GM18868 (cell line): ENCODE measurements around the gene CLEC18A.
"Not testable (repeated sequence)": the region's sequence is repeated elsewhere in the genome, so short reads cannot be mapped to it uniquely, and the experiment has no call there.

Experiments used
- ATAC-seq: cut with Tn5 transposase; IDR thresholded peaks from one replicate; pipeline ENCODE4 v1.9.1; 2021; ENCODE audit warnings: mild to moderate bottlenecking, moderate library complexity; ENCODE audit not compliant: unreplicated experiment

The CLEC18A gene

DNA sequence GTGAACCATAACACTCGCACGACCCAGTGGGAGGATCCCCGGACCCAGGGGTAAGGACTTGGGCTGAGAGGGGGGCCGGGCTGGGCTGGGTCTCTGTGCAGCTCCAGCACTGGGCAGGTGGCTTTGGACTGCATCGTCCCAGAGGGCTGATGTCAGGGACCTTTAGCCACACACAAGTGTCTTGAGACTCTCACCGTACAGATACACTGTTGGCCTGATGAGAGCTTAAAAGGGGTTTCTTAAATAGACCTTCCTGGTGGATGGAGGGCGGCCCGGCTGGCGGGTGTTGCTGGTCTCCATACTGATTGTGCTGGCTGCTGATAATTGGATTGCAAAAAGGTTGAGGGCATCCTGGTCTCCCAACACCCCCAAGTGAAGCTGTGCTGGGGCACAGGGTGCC lies 21.7 kb upstream of the CLEC18A start:
- ATAC-seq, result no peak

- no peak for ATAC-seq
Measured at GRCh38 chr16:69930117-69930776, 20.9 kb upstream of the CLEC18A start.

- no peak for ATAC-seq
Measured at GRCh38 chr16:69931631-69932030, 19.5 kb upstream of the CLEC18A start.

DNA sequence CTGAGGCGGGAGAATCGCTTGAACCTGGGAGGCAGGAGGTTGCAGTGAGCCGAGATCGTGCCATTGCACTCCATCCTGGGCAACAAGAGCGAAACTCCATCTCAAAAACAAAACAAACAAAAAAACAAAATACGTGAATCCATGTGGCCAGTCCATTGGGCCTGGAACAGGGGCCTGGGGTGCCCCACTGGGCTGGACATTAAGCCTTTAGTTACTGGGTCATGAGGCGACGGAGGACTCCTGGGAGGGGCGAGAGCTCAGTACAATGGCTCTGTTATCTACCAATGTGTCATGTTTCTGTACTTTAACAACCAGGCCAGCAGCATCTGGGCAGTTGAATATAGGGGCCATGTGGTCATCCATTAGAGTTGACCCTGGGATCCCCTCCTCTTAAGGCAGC lies 18.9 kb upstream of the CLEC18A start:
- ATAC-seq, result no peak

GRCh38 chr16:69932691-69933392 lies 18.3 kb upstream of the CLEC18A start:
- ATAC-seq, result no peak

DNA sequence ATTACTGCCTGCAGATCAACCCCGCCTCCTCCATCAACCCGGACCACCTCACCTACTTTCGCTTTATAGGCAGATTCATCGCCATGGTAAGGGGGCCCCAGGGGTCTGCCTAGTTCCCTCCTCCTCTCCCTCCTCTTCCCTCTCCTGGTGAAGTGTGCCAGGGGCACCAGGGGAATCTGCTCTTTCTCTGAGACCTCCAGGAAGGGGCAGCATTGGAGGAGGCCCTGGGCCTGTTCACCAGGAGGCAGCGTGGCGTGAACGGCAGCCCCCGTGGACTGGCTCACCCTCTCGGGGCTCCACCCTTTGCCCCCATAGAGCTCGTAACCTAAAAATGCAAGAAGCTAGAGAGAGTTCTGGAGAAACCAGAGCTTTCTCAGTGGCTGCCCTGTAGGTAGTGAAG lies 17.1 kb upstream of the CLEC18A start:
- no peak for ATAC-seq

DNA sequence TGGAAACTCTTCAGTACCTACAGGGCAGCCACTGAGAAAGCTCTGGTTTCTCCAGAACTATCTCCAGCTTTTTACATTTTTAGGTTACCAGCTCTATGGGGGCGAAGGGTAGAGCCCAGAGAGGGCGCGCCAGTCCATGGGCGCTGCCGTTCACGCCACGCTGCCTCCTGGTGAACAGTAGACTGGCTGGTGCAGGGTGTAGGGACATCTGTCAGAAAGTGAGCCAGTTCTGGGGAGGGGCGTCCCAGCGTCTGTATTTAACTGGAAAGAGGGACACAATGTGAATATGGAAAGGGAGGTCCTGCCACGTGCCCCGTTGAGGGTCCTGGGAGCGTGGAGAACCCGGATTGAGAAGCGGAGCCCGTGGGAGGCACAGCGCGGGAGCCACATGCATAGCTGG lies 16.4 kb upstream of the CLEC18A start:
- ATAC-seq, result no peak

DNA sequence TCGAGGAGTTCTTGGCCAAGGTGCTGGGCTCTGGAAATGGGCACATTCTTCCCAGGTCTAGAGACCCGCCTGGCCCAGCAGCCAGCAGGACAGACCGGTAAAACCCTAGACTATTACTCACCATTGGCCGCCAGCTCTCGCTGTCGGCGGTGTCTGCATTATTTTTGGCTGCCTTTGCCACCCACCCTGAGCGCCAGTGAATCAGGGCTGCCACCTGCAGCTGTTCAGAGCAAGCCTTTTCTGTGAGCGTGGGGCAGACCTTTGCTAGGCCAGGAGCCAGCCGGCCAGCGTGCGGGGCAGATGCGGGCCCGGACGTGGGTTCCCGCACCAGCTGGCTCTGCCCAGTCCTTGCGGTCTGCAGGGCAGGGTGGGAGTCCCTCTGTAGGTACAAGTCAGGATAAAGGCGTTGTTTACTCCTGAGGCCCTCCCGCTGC lies 15.8 kb upstream of the CLEC18A start:
- no peak for ATAC-seq

DNA sequence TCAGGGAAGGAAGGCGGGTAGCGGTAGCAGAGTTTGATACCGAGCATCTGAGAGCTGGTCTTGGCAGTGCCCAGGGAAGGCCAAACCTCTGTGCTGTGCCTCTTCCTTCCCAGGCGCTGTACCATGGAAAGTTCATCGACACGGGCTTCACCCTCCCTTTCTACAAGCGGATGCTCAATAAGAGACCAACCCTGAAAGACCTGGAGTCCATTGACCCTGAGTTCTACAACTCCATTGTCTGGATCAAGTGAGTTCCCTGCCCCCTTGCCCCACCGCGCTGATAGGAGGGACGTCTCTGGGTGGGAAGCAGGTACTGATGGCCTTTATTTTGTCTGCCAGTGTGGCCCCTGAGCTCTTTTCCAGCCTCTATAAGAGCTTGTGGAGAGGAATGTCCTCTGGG lies 15.4 kb upstream of the CLEC18A start:
- no peak for ATAC-seq

- ATAC-seq, result no peak
Measured at GRCh38 chr16:69936252-69936651, 14.9 kb upstream of the CLEC18A start.

DNA sequence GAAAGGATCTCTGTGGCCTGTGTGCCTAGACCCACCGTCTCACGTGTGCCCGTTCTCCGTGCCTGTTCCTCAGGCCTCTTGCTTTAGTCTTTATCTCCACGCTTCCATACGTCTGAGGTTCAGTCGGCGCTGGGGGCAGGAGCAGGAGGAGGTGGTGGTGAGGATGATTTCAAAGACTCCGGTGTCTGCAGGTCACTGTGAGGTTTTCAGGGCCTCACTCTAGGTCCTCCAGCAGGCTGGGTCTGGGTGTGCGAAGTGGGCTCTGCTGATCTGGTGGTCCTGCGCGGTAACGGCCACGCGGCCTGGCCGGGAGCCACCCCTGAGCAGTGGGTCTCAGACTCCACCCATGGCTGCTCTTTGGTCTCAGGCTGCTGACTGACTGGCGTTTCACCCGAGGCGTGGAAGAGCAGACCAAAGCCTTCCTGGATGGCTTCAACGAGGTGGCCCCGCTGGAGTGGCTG lies 14.4 kb upstream of the CLEC18A start:
- ATAC-seq, result no peak

GRCh38 chr16:69937465-69937951 lies 13.6 kb upstream of the CLEC18A start:
- no peak for ATAC-seq

DNA sequence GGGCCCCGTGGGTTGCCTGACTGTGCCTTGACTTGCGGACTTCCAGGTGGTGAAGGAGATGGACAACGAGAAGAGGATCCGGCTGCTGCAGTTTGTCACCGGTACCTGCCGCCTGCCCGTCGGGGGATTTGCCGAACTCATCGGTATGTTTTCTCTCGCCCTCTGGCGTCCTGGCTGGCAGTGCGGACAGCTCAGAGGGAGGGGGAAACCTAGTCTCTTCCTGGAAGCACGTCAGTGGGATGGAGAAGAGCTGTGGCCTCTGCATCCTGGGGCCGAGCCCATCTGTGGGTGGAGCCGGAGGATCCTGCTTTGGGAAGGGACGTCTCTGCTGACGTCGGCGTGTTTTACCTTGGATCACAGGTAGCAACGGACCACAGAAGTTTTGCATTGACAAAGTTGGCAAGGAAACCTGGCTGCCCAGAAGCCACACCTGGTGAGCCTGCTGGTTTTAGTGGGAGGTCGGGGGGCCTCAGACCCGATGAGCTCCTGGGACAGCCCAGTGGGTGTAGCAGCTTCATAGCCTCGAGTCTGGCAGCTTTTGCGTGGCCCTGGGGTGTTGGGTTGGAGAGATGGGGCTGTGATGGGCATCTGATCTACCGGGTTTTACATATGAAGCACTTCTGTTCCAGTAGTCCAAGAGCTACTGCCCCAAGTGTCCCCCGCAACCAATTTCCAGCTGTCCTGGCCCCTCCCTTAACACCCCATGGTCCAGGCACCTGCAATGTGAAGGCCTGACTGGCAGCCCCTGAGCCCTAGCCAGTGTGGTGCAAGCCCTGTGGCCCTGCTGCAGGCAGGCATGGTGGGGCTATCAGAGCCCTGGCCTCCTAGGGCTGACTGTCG lies 11.9 kb upstream of the CLEC18A start:
- no peak for ATAC-seq

DNA sequence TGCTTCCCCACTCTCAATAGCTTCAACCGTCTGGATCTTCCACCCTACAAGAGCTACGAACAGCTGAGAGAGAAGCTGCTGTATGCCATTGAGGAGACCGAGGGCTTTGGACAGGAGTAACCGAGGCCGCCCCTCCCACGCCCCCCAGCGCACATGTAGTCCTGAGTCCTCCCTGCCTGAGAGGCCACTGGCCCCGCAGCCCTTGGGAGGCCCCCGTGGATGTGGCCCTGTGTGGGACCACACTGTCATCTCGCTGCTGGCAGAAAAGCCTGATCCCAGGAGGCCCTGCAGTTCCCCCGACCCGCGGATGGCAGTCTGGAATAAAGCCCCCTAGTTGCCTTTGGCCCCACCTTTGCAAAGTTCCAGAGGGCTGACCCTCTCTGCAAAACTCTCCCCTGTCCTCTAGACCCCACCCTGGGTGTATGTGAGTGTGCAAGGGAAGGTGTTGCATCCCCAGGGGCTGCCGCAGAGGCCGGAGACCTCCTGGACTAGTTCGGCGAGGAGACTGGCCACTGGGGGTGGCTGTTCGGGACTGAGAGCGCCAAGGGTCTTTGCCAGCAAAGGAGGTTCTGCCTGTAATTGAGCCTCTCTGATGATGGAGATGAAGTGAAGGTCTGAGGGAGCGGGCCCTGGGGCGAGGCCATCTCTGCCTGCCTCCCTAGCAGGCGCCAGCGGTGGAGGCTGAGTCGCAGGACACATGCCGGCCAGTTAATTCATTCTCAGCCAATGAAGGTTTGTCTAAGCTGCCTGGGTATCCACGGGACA lies 11.1 kb upstream of the CLEC18A start:
- ATAC-seq, result no peak

- ATAC-seq, result no peak
Measured at GRCh38 chr16:69940676-69941075, 10.5 kb upstream of the CLEC18A start.

DNA sequence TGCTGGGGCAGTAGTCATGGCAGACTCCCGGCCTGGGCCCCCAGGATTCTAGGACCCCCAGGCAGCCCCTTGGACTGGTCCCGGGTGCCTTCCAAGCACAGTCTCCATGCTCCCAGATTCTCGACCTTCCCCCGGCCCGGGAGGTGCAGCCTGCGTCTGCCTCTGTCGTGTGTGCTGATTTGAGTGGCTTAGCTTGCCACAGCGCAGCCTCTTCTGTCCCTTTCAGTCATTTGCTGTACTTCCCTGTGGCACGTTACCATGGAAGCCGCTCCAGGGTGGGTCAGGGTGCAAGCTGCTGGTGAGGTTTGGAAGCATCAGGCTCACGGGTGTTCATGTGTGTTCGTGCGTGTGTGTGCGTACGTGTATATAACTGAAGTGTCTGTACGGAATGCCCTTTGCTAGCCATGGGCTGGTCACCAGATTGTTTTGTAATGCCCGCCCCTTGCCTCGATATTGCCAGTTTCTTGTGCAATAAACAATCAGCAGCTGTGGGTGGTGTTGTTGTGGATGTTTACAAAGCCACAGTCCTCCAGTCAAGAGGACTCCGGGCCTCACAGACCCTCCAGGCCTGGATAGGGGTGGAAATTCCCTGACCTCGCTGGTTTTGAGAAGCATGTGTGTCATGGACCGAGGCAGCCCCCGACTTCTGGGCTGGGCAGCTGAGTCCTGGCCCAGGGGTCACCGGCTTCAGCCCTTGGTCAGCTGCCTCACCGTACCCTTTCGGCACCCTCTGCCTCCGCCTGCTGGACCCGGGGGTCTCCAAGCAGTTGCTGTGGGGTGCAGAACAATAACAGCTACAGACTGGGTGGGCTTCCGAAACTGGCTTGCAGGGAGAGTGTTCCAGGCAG lies 9.7 kb upstream of the CLEC18A start:
- ATAC-seq, result no peak

GRCh38 chr16:69942099-69942491 lies 9.0 kb upstream of the CLEC18A start:
- ATAC-seq, result no peak

DNA sequence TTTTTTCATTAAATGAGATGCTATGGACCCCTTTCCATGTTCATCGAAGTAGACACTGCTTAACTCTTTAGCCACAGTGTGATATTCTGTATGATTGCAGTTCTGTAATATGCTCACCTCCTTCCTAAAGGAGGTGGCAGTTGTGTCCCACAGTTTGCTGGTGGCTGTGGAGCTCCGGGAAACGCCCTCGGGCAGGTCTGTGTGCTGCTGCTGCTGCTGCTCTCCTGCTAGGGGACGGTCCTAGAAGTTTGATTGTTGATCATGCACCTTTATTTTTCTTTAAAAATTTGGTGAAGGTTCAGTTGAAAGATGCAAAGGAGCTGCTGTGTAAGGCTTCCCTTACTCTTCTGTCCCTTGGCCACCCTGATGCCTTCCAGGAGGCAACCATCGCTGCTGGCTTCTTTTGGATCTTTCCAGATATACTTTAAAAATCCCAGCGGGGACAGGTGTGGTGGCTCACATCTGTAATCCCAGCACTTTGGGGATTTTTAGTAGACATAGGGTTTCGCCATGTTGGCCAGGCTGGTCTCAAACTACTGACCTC lies 8.4 kb upstream of the CLEC18A start:
- no peak for ATAC-seq

GRCh38 chr16:69943241-69944036 lies 7.7 kb upstream of the CLEC18A start:
- ATAC-seq, result not testable (repeated sequence)
